HG03066 (cell line): Measurements from ENCODE around the gene NODAL.
"Not testable (repeated sequence)": the region's sequence is repeated elsewhere in the genome, so short reads cannot be mapped to it uniquely, and the experiment has no call there.

Source experiments
- ATAC-seq: cut with Tn5 transposase; IDR thresholded peaks from one replicate; pipeline ENCODE4 v1.9.1; 2021; ENCODE audit warnings: low read depth; ENCODE audit not compliant: unreplicated experiment

The NODAL gene

DNA sequence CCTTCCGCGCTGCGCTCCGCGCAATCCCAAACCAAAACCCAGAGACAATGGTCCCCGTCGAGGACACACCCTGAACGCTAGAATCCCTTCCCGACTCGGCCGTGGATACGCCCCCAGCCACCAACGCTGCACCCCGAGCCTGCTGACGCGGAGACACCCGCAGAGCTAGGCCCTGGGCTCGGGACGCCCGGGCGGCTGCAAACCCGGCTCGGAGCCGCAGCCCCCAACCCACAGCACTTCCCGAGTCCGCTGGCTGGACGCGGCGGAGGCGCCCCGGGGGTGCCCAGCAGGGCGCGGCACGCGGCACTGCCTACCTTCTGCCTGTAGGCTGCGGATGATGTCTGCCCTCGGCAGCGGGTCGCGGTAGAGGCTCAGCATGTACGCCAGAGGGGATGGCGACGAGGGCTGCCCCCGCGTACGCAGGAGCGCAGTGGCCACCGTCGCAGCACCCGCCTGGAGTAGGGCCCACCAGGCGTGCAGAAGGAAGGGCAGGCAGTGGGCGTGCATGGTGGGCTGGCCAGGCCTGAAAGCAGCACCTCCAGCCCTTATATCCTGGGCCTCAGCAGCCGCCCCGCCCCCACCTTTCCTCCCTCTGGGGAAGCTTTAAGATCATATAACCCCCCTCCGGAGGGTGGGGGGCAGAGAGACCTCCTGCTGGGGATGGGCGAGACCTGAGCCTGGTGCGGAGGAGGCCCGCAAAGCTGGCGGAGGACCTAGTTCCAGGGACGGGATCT lies at the start of gene NODAL:
NODAL (minus strand) TSS at position 521 of the 734 bp plus-strand sequence; CDS start at position 507, 14 bp downstream.
- ATAC-seq = no peak

DNA sequence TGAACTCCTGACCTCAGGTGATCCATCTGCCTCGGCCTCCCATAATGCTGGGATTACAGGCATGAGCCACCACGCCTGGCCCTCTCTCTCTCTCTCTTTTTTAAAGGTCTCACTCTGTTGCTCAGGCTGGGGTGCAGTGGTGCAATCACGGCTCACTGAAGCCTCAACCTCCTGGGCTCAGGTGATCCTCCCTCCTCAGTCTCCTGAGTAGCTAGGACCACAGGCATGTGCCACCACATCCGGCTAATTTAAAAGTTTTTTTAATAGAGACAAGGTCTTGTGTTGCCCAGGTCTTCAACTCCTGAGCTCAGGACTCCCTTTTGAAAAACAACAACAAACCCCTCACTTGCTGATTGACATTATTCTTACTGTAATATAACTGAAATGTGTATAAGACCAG lies 48.7 kb upstream of the NODAL start:
- no peak for ATAC-seq

DNA sequence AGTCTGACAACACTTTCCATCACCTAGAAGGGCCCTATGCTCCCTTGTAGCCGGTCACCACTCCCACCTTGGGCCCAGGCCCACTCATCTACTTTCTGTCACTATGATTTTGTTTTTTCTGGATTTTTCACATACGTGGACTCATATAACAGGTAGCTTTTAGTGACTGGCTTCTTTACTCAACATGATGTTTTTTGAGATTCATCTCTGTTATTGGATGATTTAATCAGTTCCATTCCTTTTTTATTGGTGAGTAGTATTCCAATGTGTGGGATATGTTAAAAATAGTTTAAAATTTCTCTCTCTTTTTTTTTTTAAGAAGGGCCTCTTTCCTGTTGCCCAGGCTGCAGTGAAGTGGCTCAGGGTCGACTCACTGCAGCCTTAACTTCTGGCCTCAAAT lies 46.3 kb upstream of the NODAL start:
- ATAC-seq = no peak

DNA sequence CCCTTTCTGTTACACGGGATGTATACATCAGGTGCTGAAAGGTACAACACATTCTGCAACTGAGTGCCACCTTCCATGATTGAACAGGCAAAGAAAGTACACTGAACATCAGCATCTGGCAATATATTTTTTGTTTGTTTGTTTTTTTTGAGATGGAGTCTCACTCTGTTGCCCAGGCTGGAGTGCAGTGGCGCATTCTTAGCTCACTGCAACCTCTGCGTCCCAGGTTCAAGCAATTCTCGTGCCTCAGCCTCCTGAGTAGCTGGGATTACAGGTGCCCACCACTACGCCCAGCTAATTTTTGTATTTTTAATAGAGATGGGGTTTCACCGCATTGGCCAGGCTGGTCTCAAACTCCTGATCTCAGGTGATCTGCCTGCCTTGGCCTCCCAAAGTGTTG lies 42.4 kb upstream of the NODAL start:
- not testable (repeated sequence) for ATAC-seq

DNA sequence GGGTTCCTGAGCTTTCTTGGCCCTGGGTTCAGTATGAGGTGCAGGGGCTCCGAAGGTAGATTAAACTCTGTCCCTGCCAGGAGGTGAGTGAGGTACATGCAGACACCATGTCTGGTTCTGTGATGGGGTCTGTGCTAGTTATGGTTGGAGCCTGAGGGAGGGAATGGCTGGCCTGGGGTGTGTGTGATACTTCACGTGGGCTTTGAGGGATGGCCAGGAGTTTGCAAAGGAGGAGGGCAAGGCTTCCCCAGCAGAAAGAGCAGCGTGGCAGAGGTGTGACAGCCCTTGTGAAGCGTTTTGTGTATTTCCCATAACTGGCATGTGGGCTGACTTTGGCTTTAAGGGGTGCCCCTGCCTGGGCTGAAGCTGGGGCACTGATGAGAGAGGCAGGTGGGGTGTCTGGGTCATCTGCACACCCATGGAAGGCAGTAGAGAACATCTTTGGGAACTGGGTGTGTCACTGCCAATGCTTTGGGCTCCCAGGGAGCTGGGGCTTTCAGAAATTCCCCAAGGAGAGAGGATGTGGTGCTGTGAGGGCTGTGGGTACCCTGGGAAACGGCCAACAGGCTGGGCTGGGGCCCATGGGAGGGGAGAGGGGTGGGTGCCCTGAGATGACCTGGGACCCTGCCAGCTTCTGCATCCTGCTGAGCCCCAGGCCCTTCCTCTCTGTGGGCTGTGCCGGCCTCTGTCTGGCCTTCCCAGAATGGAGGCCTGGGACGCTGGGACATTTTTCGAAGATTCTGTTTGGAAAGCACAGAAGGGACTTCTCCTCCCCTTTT lies 41.7 kb upstream of the NODAL start:
- ATAC-seq = no peak

DNA sequence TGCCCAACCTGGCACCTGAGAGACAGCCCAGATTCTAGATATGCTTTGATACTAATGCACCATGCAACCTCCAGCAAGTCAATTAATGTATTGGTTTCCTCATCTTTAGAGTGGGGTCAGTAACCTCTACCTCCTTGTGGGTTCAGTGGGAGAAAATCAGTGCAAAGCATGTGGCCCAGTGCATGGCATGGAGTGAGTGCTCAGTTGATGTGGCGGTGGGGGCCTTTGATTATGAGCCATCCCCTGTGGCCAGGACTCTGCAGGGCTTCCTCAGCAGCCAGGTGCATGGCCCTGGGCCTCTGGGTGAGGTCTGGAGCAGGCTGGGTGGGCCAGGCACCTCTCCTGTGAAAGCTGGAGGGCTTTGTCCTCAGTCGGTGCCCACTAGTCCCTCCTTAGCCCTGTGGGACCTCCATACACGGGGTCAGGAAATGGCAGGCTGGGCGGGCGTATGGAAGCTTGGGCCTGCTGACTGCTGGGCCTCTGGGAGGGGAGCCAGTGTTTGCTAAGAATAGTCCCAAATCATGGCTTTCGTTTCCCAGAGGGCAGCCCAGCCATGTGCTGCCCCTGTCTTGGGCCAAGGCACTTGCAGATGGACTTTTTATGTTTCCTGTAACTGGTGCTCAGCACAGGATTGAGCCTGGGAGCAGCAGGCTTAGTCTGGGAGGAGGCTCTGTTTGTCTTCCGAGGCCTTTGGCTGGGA lies 40.5 kb upstream of the NODAL start:
- no peak for ATAC-seq

DNA sequence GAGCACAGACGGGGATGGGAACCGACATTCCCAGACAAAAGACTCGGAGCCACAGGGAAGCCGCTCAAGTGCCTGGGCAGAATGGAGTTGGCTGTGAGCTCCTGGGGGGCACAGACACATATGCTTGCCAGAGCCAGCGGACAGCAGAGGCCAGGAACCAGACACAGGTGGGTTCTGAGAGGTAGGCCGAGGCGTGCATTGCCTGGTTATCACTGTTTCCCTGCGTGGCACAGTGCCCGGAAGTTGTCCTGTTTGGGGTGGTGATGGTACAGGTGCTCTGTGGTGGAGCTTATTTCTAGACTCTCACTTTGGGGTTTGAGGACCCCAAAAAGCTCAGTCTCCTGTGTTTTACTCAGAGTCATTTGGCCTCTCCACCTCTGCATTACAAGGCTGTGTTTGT lies 39.6 kb upstream of the NODAL start:
- ATAC-seq = no peak

DNA sequence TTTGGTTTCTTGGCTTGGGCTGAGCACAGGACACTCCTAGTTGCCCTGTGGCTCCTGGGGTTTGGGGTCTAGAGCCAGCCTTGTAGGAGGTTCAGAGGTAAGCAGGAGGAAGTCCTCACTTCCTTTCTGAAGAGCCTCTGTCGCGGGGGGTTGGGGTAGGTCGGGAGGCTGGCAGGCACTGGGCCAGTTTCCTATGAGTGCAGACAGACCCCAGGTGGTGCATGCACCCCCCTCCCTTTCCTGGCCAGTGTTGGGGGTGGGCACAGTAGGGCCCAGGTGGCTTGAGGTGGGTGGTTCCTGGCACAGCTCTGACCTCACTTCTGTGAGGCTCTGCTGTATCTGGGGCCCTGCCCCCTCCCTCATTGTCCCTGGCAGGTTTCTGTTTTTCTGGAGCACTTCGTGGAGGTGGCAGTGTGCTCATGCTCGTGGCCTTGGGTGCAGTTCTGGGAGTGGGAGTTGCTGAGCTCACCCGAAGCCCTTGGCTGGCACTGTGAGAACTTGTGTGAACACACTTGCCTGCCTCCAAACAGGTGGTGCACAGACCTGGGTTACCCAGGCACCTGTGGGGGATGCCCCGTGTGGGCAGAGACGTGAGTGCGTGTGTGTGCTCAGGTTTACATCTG lies 38.9 kb upstream of the NODAL start:
- ATAC-seq = no peak

DNA sequence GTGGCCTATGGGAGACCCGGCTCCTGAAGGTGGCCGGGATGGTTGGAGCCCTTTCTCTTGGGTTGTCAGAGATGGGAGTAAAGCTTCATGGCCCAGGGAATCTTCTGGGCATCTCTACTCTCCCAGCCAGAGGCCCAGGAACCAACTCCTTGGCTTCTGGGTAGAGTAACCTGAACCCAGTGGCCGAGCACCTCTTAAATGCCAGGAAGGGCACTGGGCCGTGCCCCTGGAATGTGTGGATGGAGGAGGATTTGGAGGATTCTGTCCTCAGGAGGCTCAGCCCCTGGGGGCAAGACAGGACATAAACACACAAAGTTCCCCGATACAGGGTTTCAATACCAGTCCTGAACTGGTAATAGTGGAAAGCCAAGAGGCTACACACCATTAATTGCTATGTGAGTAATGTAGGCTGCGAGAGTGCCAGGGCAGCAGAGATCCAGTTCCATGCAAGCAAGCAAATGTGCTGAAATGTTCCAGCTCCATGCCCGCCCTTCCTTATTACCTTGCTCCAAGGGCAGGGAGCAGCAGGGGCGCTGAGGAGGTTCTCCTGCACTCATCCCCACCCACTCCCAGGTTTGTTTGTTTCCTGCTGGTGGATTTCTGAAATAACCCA lies 38.3 kb upstream of the NODAL start:
- no peak for ATAC-seq

DNA sequence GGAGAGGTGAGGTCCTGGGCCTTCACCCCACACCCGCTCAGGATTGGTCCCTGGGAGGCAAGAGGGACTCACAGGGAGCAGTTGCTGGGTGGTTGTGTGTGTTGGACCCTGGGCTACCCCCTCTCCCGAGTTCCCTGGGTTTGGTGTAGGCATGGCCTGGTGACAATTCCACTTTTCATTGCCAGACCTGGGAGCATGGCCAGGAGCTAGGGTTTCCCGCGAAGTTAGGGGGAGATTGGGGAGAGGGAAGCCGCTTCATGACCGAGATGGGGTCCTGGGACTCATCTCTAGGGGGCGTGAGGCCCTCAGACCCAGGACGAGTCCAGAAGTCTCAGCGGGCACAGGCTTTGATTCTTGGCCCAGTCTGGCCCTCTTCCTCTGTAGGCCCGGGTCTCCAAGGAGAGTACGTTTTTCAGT lies 37.7 kb upstream of the NODAL start:
- ATAC-seq = no peak

DNA sequence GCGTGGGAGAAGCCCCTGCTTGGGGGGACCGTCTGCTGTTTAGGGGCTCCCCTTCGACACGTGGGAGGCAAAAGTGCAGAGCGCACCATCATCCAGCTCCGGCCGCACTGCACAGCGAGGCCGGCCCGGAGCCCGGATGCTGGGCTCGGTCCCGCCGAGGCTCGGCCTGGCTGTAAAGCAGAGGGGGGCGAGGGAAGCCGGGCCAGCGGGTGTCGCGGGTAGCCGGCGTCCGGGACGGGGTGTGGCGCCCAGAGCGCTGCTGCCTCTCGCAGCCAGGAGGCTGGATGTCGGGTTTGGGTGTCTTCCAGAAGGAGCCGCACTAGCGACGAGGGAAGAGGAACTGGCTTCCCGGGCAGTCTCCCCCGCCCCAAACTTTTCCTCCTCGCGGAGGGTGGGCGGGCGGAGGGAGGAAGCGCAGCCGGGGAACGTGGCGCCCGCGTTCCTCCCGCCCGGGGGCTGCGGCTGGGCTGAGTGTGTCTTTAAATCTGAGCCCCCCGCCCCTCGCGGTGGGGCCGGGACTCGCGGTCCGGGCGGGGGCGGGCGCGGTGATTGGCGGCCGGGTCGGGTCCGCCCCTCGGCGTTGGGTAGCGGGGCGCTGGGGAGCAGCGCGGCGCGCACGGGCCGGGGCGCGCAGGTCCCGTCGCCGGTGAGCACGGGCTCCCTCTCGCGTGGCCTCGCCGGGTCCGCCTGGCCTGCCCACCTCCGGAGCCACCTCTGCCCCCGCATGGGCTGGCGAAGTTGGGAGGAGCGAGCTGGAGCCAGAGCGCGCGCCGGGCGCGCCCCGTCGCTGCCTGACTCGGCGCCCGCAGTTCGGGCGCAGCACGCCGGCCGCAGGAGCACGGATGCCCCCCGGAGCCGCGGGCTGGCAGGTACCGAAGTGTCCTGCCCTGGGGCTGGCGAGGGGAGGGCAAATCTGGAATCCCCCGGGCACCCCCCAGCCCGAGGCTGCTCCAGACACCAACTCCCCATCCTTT lies 37.0 kb upstream of the NODAL start, which contains the start of gene PALD1:
PALD1 (plus strand) TSS at position 577 of the 974 bp plus-strand sequence. CDS start 47,185 bp downstream, outside the sequence.
- ATAC-seq = no peak

DNA sequence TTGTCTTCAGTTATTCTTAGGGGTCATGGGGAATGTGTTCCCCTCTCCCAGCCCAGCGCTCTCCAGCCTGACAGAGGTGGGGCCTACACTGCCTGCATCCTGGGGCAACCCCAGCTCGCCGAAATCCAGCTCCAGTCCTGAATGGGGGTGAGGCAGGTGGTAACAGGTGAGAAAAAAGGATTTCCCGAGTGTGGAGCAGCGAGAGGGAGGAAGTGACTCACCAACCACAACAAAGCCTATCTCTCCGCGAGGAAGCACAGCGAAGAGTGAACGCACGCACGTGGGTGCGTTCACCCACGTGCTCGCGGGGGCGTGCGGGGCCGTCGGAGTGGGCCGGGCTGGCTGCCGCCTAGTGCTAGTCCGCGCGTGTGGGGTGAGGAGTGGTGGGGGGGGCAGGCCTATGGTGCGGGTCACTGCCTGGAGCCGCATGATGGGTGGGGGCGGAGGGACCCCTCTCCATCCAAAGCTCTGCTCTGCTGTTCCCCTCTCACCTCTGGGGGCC lies 36.2 kb upstream of the NODAL start:
- no peak for ATAC-seq

DNA sequence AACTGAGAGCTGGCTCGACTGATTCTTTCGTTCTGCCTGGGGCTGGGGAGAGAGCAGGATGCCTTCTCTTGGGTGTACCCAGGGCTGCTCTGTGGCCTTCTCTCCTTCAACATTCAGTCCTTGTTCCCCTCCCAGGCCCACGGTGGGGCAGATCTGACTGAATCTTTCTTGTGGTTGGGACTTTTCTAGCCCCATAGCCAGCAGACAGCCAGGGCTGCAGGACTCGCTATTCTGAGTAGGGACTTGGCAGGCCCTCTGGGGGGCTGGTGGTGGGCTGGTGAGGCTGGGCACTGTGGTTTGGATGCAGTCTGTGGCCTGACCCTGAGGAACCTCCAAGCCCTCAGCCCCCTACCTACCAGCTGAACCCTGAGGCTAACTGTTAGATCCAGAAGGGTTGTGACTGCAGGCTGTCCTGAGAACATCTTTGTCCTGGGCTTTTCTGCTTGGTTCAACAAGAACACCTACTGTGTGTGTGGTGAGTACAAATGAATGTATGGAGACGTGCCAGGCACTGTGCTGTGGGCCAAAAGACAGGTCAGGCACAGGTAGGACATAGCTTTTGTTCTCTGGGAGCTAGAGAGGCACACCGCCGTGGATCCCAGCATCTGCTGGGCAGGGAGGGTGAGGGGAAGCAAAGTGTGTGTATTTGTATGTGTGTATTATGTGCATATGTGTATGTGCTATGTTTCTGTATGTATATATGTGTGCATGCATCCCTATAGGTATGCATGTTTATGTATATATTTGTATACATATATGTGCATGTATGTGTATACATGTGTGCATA lies 35.0 kb upstream of the NODAL start:
- ATAC-seq = no peak

DNA sequence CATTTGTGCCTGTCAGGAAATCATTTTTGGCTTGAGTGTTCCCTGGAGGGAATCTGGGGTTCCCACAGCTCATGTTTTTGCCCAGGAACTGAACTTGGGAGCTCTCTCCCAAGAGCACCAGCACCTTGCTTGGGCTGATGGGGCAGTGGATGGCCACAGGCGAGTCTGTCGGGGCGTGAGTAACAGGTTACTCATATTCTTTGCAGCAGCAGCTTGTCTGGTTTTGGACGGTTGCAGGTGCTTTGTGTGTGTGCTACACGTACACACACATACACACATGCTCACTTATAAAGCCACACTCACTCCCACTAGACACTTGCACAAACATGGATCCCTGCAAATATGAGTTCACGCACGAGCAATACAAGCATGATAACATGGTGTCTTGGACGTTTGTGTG lies 34.2 kb upstream of the NODAL start:
- no peak for ATAC-seq

DNA sequence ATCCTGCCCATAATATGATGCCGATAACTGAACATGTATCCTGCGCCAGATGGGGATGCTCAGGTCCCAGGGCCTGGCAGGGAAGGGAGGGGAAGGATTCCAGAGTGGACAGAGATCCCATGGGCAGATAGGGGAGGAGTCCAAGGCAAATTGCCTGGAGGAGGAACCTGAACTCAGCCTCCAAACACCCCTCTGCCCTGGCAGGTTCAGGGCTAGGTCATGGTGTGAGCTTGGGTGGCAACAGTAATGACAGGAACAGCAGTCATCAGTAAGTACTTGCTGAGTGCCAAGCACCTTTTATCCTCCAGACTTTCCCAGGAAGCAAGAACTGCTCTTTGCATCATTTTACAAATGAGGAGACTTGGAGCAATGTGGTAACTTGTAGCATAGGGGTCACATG lies 33.3 kb upstream of the NODAL start:
- ATAC-seq = no peak

DNA sequence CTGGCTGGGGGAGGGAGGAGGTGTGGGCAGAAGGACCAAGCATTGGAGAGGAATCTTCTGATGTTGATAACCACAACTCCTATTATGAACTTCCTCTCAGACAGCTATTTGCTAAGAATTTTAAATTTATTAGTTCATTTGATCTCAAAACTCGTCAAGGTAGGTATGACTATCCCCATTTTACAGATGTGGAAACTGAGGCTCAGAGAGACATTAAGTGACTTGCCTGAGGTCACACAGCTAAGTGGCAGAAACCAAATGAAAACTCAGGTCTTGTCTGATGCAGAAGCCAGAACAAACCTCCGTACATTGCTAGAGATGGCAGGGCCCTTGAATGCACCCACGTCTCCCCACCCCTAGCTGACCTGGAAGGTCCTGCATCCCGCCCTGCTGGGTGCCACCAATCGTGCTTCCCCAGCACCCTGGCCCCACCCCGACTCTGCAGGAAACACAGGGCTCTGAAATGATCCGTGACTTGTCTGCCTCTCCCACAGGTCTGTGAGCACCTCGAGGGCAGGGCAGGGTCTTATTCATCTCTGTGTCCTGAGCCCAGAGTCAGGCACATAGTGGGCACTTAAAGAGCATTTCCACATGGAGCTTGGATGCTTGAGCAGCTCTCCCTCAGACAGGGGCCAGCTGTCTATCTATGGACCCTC lies 31.4 kb upstream of the NODAL start:
- ATAC-seq = no peak

DNA sequence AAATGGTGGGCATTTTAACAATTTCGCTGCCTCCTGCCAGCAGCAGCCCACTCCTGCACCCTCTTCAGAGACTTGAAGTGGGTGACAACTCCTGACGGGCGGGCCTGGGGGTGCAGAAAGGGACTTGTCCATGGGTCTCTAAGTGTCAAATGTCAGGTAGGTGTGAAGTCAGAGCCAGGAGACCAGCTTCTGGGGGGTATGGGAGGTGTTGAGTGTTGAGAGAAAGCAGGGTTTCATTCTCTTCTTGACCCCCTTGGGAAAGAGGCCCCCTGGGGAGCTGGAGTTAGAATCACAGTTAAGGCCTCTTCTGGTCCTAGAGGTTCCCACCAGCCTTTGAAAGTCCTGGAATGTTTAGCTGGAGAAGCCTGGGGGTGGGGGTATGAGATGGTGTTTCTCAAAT lies 25.5 kb upstream of the NODAL start:
- no peak for ATAC-seq

DNA sequence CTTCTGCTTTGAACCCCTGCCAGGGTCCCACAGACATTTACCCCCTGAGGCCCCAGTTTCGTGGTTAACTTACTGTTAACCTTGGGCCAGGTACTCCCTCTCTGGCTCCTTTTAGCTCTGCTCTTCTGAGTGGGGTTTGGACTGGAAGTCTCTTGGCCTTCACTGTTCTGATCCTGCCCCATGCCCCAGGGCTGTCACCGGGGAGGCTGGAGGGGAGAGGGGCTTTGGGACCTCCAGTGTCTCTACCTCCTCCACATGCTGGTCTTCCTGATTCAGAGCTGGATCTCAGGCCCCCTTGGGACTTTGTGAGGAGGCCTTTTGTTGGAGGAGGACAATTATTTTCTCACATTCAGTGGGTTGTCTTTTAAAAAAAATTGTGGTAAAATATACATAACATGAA lies 24.4 kb upstream of the NODAL start:
- no peak for ATAC-seq
